GM12878 (cell line): ENCODE results near the gene PKLR. TPM values are rescaled to one million over a fixed set of nuclear protein-coding genes. Genes with fewer than 3 reads are reported as not detected.

Experiments
- ATAC-seq: fragments of 200-7000 bp; cut with Tn5 transposase; 3 replicates; pipeline ENCODE4 v1.9.1; 2020; ENCODE audit warnings: mild to moderate bottlenecking, moderate library complexity
- BruUV-seq: library from RNA; stranded (reverse); fragments of 400-500 nt; replicated peaks from 2 replicates; lab custom pipeline; 2021; lab: Mats Ljungman, UMichigan
- CTCF ChIA-PET: fragments of 300-600 bp; sonication (Branson Sonifier 250); formaldehyde crosslinking; extraction: SDS; loops from one replicate; lab custom pipeline; 2021; ENCODE audit warnings: inconsistent platforms; lab: Yijun Ruan, JAX
- POLR2A ChIA-PET: fragments of 350-600 bp; formaldehyde crosslinking; extraction: SDS; loops from one replicate; lab custom pipeline; 2021; ENCODE audit warnings: inconsistent platforms; lab: Charles Lee
- RAD21 ChIA-PET: fragments of 300-600 bp; sonication (Branson Sonifier 250); formaldehyde crosslinking; loops from one replicate; lab custom pipeline; 2023; ENCODE audit warnings: antibody characterized with exemption; ENCODE audit not compliant: unreplicated experiment; lab: Charles Lee
- SMC1A ChIA-PET: fragments of 300-600 bp; sonication (Branson Sonifier 250); formaldehyde crosslinking; loops from one replicate; lab custom pipeline; 2023; ENCODE audit not compliant: unreplicated experiment, uncharacterized antibody; lab: Charles Lee
- DNase-seq: peaks from one replicate; pipeline ENCODE4 v3.0.0-alpha.2; 2011; ENCODE audit warnings: low read depth, low spot score
- FAIRE-seq: peaks from 3 replicates; lab custom pipeline; 2011; peaks lifted over from hg19 to GRCh38; lab: Jason Lieb, UNC
- H2AFZ ChIP-seq: 2 replicates; pipeline ENCODE4 v1.6.0; 2011; ENCODE audit warnings: low read depth, low read length, control low read depth; ENCODE audit not compliant: control insufficient read depth
- H3K27ac ChIP-seq: 2 replicates; pipeline ENCODE4 v1.5.1; 2011; ENCODE audit warnings: control low read depth; ENCODE audit not compliant: control insufficient read depth, insufficient read depth
- H3K27me3 ChIP-seq, 2 experiments: replicated peaks in 1 of 2; 2 replicates each; pipeline versions ENCODE4 v1.6.0 to v1.6.1; 2011; ENCODE audit warnings: low read length in 1 of 2; ENCODE audit not compliant: control insufficient read depth in 2 of 2, insufficient read depth in 2 of 2
- H3K36me3 ChIP-seq, 2 experiments: 2 replicates each; pipeline ENCODE4 v1.5.1; 2011; ENCODE audit warnings: low read length in 1 of 2; ENCODE audit not compliant: control insufficient read depth in 2 of 2, insufficient read depth in 2 of 2
- H3K4me1 ChIP-seq: 2 replicates; pipeline ENCODE4 v1.6.1; 2011; ENCODE audit warnings: mild to moderate bottlenecking, low read length, moderate library complexity, mixed read lengths; ENCODE audit not compliant: control insufficient read depth, insufficient read depth
- H3K4me2 ChIP-seq: 2 replicates; pipeline ENCODE4 v1.6.0; 2011; ENCODE audit warnings: control low read depth; ENCODE audit not compliant: control insufficient read depth, insufficient read depth
- H3K4me3 ChIP-seq: fragments of 200-600 bp; sonication (generic); 2 replicates; pipeline ENCODE4 v1.5.1; 2016
- H3K79me2 ChIP-seq: 2 replicates; pipeline ENCODE4 v1.6.0; 2011; ENCODE audit warnings: low read length; ENCODE audit not compliant: control insufficient read depth, insufficient read depth
- H3K9ac ChIP-seq: 2 replicates; pipeline ENCODE4 v1.8.0; 2011; ENCODE audit warnings: low read length, control low read depth, mixed read lengths; ENCODE audit not compliant: control insufficient read depth, insufficient read depth
- H3K9me3 ChIP-seq: replicated peaks from 3 replicates; pipeline ENCODE4 v1.5.1; 2011; ENCODE audit warnings: mild to moderate bottlenecking, low read length; ENCODE audit not compliant: control insufficient read depth, insufficient read depth
- H4K20me1 ChIP-seq: 2 replicates; pipeline ENCODE4 v1.6.0; 2011; ENCODE audit not compliant: control insufficient read depth, insufficient read depth
- BRCA1 ChIP-seq: IDR thresholded peaks from 2 replicates; pipeline ENCODE4 v1.6.1; 2011; ENCODE audit warnings: low read depth, low read length, improper control_type of control experiment
- CREM ChIP-seq: IDR thresholded peaks from 2 replicates; pipeline ENCODE4 v1.6.1; 2014; ENCODE audit warnings: antibody characterized with exemption, low read depth
- MXI1 ChIP-seq: fragments of 150-350 bp; IDR thresholded peaks from 2 replicates; pipeline ENCODE4 v1.6.1; 2011; ENCODE audit warnings: low read depth, mild to moderate bottlenecking, inconsistent platforms, low read length, improper control_type of control experiment
- NBN ChIP-seq: fragments of 450-650 bp; IDR thresholded peaks from 2 replicates; pipeline ENCODE4 v1.6.1; 2016
- RAD51 ChIP-seq: fragments of 450-650 bp; IDR thresholded peaks from 2 replicates; pipeline ENCODE4 v1.6.1; 2016; ENCODE audit warnings: moderate library complexity, mild to moderate bottlenecking, inconsistent platforms
- RELA ChIP-seq: fragments of 450-650 bp; IDR thresholded peaks from 2 replicates; pipeline ENCODE4 v1.8.0; 2014; ENCODE audit warnings: borderline replicate concordance; ENCODE audit not compliant: partially characterized antibody
- WGBS: methylation state at CpG from one replicate; pipeline ENCODE4 v1.1.6; 2016; ENCODE audit warnings: low lambda C conversion rate; ENCODE audit not compliant: insufficient replicate concordance, insufficient coverage; ENCODE audit errors: missing lambda C conversion rate; 5-methylcytosine and 5-hydroxymethylcytosine counted together
- in situ Hi-C: fragments of 300-500 bp; cut with MboI; formaldehyde crosslinking; loops from 9 replicates; pipeline ENCODE4 v1.14.3; 2018; ENCODE audit warnings: mixed read lengths
- intact Hi-C: fragments of 100-400 bp; cut with micrococcal nuclease; formaldehyde crosslinking; loops from one replicate; pipeline ENCODE4 v1.14.2; 2022; ENCODE audit not compliant: unreplicated experiment
- polyA plus RNA-seq, 11 experiments: library from polyadenylated mRNA; depleted of rRNA in 4 of 11; unstranded in 6 of 11; stranded (reverse) in 5 of 11; fragments of >200 nt; fragmentation: Nextera tagmentation in 4 of 11; fragmentation: Illumina TruSeq in 1 of 11; extraction: Ambion mirVana in 4 of 11; extraction: Trizol in 1 of 11; gene quantifications; 1 replicate in 1 of 11; 2 replicates in 10 of 11; pipeline versions ENCODE4 v1.2.1 to v1.2.3, GENCODE V29; 2011 to 2016; ENCODE audit warnings: inconsistent platforms in 2 of 11, missing spikeins in 2 of 11, low read depth in 1 of 11
- total RNA-seq, 4 experiments: library from RNA; depleted of rRNA in 3 of 4; stranded (reverse); fragments of >200 nt in 3 of 4; fragmentation: Illumina TruSeq in 1 of 4; extraction: Trizol in 1 of 4; gene quantifications; 2 replicates each; pipeline versions ENCODE4 v1.2.1 to v1.2.3, GENCODE V29; 2013 to 2021
- TF ChIP-seq, protein P1 (sequence below): IDR thresholded peaks from 2 replicates; pipeline ENCODE4 v1.6.1; 2011; ENCODE audit warnings: borderline replicate concordance, low read depth, mild to moderate bottlenecking, moderate library complexity, low read length; ENCODE audit not compliant: insufficient read depth, poor library complexity, severe bottlenecking
- TF ChIP-seq, protein P2 (sequence below): IDR thresholded peaks from 2 replicates; pipeline ENCODE4 v1.6.1; 2012; ENCODE audit warnings: improper control_type of control experiment, low read depth, low read length; ENCODE audit not compliant: insufficient replicate concordance
- TF ChIP-seq, protein P3 (sequence below): fragments of 450-650 bp; formaldehyde crosslinking; IDR thresholded peaks from 2 replicates; pipeline ENCODE4 v1.4.0; 2022; ENCODE audit warnings: mild to moderate bottlenecking, moderate library complexity

Gene PKLR
- total and polyA plus RNA-seq, 10 of the 15 experiments (the other 5 are each of a cell fraction or from before 2014, with no cell fraction given), result 0.04 to 0.15 (median 0.08) TPM; not detected in 7

DNA sequence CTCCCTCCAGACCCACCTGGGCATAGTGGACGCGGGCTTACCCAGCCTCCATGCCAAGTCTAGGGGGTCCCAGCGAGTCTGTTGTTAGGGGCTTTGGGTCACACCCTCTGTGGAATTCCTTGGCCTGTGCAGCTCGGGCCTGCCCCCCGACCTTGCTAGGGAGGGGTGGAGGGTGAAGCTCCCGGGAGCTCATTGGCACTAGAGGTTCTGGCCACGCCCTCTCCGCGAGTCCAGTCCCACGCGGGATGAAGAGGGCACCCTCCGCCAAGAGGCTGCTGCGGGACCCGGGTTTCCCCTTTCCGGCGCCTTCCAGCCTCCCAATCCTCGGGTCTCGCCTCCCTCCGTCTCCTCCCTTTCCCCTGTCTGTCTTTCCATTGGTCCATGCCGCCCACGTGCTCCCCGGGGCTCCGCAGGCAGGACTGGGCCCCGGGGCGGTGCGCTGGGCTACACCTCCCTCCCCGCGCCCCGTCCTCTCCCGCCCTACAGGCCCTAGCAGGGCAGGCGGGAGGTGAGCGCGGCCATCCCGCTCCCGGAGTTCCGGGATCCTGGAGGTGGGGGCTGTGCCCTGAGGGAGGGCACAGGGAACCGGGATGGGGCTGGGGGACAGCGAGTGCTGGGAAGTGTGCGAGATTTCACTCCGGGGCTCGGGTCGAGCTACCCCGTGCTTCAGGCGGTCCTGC, 22.9 kb upstream of the PKLR start:
- FAIRE-seq (peak; percentile 49), DNase-seq (peak; percentile 84), ATAC-seq (peak; percentile 87)
- Histone ChIP-seq H3K4me3 (peak overlapping the region; percentile 88), H3K9ac (peak overlapping the region; percentile 81), H4K20me1 (no peaks in the 10 kb centered on the region), H3K9me3 (no peaks in the 10 kb centered on the region), H3K27me3 (no peaks in the 10 kb centered on the region), H3K4me2 (peak overlapping the region; percentile 88), H2AFZ (peak overlapping the region; percentile 70), H3K79me2 (no peaks in the 10 kb centered on the region; the same call in 1 of the 2 replicates), H3K4me1 (peaks cover 7% of the 10 kb centered on the region), H3K27ac (peak overlapping the region; percentile 66), H3K36me3 (peaks cover 3 to 8% of the 10 kb centered on the region in 2 experiments; a peak in 3 of 4 replicates)
- no TSS peak for BruUV-seq
- under 1% methylated on average over 44 of the region's 44 CpGs for WGBS
- POLR2A ChIA-PET, result interaction anchor here (0.6 to 4.3 kb wide), 14 partner anchors 16 to 216 kb away, joined by 3 to 28 read pairs (median 6); partner anchors contain the start of genes CLK2, FDPS, HCN3 and MTX1
- RAD21 ChIA-PET, result interaction anchor here (0.6 to 5.4 kb wide), 23 partner anchors 12 to 713 kb away, joined by 3 to 81 read pairs (median 4); partner anchors contain the start of genes CLK2, FDPS, HCN3 and MTX1
- CTCF ChIA-PET, result interaction anchor here (0.6 to 9.6 kb wide), 25 partner anchors 13 to 275 kb away, joined by 3 to 225 read pairs (median 5); partner anchors contain the start of genes CLK2, ENTREP3, FDPS and KRTCAP2
- in situ Hi-C loops, result no loop called here
- intact Hi-C loops, result loop anchor here (5.0 kb wide), 1 partner anchor 268 kb away; no protein-coding TSS in a partner anchor
- SMC1A ChIA-PET, result interaction anchor here (0.6 to 6.8 kb wide), 12 partner anchors 16 to 180 kb away, joined by 3 to 57 read pairs (median 6); partner anchors contain the start of genes CLK2, FDPS and HCN3
- TF ChIP-seq, protein P1, sequence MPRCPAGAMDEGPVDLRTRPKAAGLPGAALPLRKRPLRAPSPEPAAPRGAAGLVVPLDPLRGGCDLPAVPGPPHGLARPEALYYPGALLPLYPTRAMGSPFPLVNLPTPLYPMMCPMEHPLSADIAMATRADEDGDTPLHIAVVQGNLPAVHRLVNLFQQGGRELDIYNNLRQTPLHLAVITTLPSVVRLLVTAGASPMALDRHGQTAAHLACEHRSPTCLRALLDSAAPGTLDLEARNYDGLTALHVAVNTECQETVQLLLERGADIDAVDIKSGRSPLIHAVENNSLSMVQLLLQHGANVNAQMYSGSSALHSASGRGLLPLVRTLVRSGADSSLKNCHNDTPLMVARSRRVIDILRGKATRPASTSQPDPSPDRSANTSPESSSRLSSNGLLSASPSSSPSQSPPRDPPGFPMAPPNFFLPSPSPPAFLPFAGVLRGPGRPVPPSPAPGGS, result no peak
- 0 out of 2 replicates have a peak, but pooled peaks have one; percentile 41 for TF ChIP-seq NBN
- TF ChIP-seq, protein P2, sequence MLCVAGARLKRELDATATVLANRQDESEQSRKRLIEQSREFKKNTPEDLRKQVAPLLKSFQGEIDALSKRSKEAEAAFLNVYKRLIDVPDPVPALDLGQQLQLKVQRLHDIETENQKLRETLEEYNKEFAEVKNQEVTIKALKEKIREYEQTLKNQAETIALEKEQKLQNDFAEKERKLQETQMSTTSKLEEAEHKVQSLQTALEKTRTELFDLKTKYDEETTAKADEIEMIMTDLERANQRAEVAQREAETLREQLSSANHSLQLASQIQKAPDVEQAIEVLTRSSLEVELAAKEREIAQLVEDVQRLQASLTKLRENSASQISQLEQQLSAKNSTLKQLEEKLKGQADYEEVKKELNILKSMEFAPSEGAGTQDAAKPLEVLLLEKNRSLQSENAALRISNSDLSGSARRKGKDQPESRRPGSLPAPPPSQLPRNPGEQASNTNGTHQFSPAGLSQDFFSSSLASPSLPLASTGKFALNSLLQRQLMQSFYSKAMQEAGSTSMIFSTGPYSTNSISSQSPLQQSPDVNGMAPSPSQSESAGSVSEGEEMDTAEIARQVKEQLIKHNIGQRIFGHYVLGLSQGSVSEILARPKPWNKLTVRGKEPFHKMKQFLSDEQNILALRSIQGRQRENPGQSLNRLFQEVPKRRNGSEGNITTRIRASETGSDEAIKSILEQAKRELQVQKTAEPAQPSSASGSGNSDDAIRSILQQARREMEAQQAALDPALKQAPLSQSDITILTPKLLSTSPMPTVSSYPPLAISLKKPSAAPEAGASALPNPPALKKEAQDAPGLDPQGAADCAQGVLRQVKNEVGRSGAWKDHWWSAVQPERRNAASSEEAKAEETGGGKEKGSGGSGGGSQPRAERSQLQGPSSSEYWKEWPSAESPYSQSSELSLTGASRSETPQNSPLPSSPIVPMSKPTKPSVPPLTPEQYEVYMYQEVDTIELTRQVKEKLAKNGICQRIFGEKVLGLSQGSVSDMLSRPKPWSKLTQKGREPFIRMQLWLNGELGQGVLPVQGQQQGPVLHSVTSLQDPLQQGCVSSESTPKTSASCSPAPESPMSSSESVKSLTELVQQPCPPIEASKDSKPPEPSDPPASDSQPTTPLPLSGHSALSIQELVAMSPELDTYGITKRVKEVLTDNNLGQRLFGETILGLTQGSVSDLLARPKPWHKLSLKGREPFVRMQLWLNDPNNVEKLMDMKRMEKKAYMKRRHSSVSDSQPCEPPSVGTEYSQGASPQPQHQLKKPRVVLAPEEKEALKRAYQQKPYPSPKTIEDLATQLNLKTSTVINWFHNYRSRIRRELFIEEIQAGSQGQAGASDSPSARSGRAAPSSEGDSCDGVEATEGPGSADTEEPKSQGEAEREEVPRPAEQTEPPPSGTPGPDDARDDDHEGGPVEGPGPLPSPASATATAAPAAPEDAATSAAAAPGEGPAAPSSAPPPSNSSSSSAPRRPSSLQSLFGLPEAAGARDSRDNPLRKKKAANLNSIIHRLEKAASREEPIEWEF, result no peak
- TF ChIP-seq RELA, result peak; percentile 7
- peak; percentile 93 for TF ChIP-seq RAD51
- TF ChIP-seq, protein P3, sequence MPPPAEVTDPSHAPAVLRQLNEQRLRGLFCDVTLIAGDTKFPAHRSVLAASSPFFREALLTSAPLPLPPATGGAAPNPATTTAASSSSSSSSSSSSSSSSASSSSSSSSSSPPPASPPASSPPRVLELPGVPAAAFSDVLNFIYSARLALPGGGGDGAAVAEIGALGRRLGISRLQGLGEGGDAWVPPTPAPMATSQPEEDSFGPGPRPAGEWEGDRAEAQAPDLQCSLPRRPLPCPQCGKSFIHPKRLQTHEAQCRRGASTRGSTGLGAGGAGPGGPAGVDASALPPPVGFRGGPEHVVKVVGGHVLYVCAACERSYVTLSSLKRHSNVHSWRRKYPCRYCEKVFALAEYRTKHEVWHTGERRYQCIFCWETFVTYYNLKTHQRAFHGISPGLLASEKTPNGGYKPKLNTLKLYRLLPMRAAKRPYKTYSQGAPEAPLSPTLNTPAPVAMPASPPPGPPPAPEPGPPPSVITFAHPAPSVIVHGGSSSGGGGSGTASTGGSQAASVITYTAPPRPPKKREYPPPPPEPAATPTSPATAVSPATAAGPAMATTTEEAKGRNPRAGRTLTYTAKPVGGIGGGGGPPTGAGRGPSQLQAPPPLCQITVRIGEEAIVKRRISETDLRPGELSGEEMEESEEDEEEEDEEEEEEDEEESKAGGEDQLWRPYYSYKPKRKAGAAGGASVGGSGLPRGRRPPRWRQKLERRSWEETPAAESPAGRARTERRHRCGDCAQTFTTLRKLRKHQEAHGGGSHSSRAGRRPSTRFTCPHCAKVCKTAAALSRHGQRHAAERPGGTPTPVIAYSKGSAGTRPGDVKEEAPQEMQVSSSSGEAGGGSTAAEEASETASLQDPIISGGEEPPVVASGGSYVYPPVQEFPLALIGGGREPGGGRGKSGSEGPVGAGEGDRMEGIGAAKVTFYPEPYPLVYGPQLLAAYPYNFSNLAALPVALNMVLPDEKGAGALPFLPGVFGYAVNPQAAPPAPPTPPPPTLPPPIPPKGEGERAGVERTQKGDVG (CRISPR knock-in tag), result no peak
- TF ChIP-seq MXI1, result peak; percentile 15; the same call in 1 of the 2 replicates
- no peak for TF ChIP-seq BRCA1
- no peak for TF ChIP-seq CREM
